ENCODE measurements around the gene UNKL.

GRCh38 chr16:1331712-1332617, 82.5 kb downstream of the UNKL start:
- no peak for TF ChIP-seq CTCF (conservative IDR thresholded peaks at IDR 0.05)
- TF ChIP-seq EZH2 (IDR thresholded peaks at IDR 0.05; ENCODE audit: low read depth) = no peak

Measured in PC-9 (cell line).